ENCODE results near the gene CD83.
"Not testable (repeated sequence)": the region's sequence is repeated elsewhere in the genome, so short reads cannot be mapped to it uniquely, and the experiment has no call there.

Gene CD83

GRCh38 chr6:14117158-14118090, at the start of gene CD83:
CD83 (plus strand) TSS chr6:14117772; CDS start chr6:14117812, 40 bp downstream.
- DNase-seq, result peak; percentile 67

GRCh38 chr6:14068133-14068532, 49.4 kb upstream of the CD83 start:
- no peak for DNase-seq

GRCh38 chr6:14068623-14069022, 48.9 kb upstream of the CD83 start:
- DNase-seq, result no peak

- DNase-seq, result no peak
Measured at GRCh38 chr6:14070457-14070856, 47.1 kb upstream of the CD83 start.

GRCh38 chr6:14072084-14072483, 45.5 kb upstream of the CD83 start:
- no peak for DNase-seq

- not testable (repeated sequence) for DNase-seq
Measured at GRCh38 chr6:14073561-14074354, 43.8 kb upstream of the CD83 start.

- no peak for DNase-seq
Measured at GRCh38 chr6:14074476-14075094, 43.0 kb upstream of the CD83 start.

GRCh38 chr6:14075095-14075503, 42.5 kb upstream of the CD83 start:
- no peak for DNase-seq

- DNase-seq, result no peak
Measured at GRCh38 chr6:14077193-14077867, 40.2 kb upstream of the CD83 start.

GRCh38 chr6:14079433-14079832, 38.1 kb upstream of the CD83 start:
- DNase-seq, result no peak

- no peak for DNase-seq
Measured at GRCh38 chr6:14079971-14080370, 37.6 kb upstream of the CD83 start.

GRCh38 chr6:14081126-14081525, 36.4 kb upstream of the CD83 start:
- DNase-seq, result no peak

- DNase-seq, result no peak
Measured at GRCh38 chr6:14082771-14083170, 34.8 kb upstream of the CD83 start.

GRCh38 chr6:14083262-14083661, 34.3 kb upstream of the CD83 start:
- no peak for DNase-seq

- DNase-seq, result no peak
Measured at GRCh38 chr6:14083751-14084150, 33.8 kb upstream of the CD83 start.

- no peak for DNase-seq
Measured at GRCh38 chr6:14084388-14084787, 33.2 kb upstream of the CD83 start.

GRCh38 chr6:14085176-14085787, 32.3 kb upstream of the CD83 start:
- DNase-seq, result no peak

GRCh38 chr6:14086701-14087100, 30.9 kb upstream of the CD83 start:
- DNase-seq, result no peak

GRCh38 chr6:14088600-14089192, 28.9 kb upstream of the CD83 start:
- no peak for DNase-seq

- DNase-seq, result no peak
Measured at GRCh38 chr6:14089224-14089623, 28.3 kb upstream of the CD83 start.

GRCh38 chr6:14091339-14091978, 26.1 kb upstream of the CD83 start:
- no peak for DNase-seq

Data from femur (tissue), 1 donor.